Left kidney (tissue), 2 donors: ENCODE data around the gene PLAC8L1. TPM values are rescaled to one million over a fixed set of nuclear protein-coding genes. Genes with fewer than 3 reads are reported as not detected.

ENCODE experiments used
- DNase-seq: peaks from one replicate; pipeline ENCODE4 v3.0.0-alpha.2; 2013
- polyA plus RNA-seq: library from polyadenylated mRNA; unstranded; fragments of 120-200 nt; gene quantifications from one replicate; pipeline ENCODE4 v1.2.1, GENCODE V29; 2013; ENCODE audit not compliant: insufficient read length

PLAC8L1 gene
- polyA plus RNA-seq, 1 donor = 2.4 TPM

DNA sequence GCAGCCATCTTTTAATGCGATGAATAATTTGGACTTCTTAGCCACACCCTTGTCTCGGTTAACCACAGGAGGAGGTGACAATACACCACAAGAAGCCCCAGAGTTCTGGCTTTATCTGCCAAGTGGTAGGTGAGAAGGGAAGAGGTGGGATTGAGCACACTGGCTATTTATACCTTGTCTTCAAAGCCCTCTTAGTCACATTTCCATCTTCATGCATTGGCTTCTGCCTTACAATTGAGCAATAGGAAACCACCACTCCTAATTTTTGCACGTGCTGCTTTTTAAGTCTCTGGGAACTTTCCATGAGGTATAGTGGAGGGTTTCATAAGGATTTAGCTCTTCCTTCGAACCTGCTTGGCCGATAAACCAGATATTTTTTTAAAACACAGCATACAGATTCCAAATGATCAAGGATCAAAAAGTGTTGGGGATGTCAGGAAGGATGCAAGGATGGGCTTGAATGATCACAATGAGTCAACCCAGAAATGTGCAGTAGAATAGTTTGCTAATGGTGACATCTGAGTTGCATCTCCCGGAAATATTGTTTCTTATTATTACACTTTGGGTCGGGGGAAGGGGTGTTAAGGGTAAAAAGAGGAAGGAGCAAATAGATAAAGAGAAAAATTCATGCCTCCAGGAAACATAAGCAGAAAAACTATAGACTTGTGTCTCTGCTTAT is 25.5 kb downstream of the PLAC8L1 start:
- no peak for DNase-seq

GRCh38 chr5:146078566-146078965 is 26.8 kb downstream of the PLAC8L1 start:
- no peak for DNase-seq

GRCh38 chr5:146076455-146076854 is 28.9 kb downstream of the PLAC8L1 start:
- no peak for DNase-seq

DNA sequence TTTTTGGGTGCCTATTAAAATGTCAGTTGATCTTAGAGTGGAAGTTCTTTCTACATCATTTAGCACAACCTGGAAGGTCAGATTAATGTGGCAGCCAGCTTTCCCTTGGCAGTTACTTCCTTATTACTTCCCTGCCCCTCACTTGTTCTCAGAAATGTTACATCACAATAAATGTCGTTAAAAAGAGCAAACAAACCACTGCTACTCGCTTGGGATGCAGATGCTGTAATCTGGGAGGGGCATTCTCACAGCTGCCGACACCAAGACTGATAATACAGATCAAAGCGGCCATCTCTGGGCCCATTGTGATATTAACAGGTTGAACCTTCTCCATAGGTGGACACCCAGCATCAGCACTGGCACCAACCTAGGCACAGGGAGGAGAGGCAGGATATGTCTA is 29.3 kb downstream of the PLAC8L1 start:
- DNase-seq = peak; percentile 7

DNA sequence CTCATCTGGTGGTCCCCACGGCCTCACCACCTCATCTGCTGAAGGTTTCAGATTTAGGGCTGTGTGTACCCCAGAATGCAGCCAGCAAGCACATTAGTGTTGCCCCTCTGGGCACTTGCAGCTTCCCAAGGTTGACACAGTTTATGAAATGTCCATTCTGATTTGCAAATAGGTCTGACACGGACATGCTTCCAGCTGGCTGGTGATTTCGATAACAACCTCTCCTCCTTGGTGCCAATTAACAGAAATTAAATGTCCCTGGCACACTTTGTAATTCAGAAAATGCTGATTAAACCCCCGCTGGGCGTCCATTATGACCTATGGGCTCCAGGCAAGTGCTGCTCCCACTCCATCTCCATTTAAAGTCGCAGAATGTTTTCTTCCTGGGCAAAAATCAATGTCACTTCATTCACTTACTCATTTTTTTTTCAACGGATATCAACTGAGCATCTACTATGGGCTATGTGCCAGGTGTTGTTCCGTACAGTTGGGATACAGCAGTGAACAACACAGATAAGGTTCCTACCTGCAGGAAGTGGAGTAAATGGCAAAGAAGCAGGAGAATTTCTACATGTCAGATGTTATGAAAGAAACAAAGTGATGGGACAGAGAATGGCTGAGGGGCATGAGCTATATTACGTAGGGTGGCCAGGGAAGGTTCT is 32.0 kb downstream of the PLAC8L1 start:
- DNase-seq = no peak

GRCh38 chr5:146072595-146072994 is 32.8 kb downstream of the PLAC8L1 start:
- DNase-seq = no peak

- no peak for DNase-seq
Measured at GRCh38 chr5:146071171-146071570, 34.2 kb downstream of the PLAC8L1 start.

- no peak for DNase-seq
Measured at GRCh38 chr5:146070746-146071145, 34.6 kb downstream of the PLAC8L1 start.

GRCh38 chr5:146069780-146070099 is 35.6 kb downstream of the PLAC8L1 start:
- DNase-seq = no peak

DNA sequence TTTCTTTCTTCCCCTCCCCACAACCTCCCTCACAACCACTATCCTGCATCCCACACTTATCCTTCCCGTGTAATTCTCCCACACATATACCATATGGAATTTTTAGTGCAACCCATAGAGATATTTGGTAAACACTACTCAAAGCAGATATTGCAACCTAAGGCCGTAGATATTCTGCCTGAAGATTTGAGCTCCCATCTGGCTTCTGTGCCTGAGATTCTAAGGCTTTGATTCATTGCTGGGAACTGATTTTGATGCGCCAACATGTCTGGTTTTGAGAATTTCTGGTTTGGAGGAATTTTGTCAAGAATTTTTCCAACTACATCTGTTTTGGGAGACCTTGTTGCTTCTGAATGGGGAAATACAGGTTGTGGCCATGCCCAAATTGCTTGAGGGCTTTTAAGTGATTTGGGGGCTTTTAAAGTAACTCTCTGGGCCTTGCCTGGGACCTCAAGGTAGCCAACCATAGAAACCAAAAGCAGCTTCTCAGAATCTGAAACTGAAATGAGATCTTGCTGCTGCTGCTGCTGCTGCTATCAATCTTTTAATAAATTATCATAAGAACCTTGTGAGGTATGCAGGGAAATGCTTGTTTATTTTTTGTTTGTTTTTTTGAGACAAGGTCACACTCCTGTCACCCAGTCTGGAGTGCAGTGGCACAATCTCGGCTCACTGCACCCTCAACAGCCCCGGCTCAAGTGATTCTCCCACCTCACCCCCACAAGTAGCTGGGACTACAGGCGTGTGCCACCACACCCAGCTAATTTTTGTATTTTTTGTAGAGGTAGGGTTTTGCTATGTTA is 36.2 kb downstream of the PLAC8L1 start:
- no peak for DNase-seq

DNA sequence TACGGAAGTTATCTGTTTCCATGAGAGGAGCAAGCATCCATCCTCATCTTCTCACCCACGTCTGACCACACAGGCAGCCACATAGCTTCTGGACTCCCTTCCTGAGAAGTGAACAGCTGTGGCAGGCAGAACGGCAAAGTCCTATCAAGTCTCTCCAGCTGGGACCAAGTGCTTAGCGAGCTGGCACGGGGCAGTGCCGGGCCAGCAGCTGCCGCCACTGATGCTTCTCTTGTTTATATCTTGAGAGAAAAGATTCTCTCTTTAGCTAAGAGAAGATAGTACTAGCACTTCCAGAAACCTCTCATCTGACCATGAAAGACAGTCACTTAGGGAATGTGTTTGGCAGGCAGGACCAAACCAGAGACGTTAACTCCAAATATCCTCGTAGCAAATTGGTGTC is 37.2 kb downstream of the PLAC8L1 start:
- DNase-seq = no peak

GRCh38 chr5:146066968-146067367 is 38.4 kb downstream of the PLAC8L1 start:
- no peak for DNase-seq

GRCh38 chr5:146060221-146060585 is 45.2 kb downstream of the PLAC8L1 start:
- no peak for DNase-seq

DNA sequence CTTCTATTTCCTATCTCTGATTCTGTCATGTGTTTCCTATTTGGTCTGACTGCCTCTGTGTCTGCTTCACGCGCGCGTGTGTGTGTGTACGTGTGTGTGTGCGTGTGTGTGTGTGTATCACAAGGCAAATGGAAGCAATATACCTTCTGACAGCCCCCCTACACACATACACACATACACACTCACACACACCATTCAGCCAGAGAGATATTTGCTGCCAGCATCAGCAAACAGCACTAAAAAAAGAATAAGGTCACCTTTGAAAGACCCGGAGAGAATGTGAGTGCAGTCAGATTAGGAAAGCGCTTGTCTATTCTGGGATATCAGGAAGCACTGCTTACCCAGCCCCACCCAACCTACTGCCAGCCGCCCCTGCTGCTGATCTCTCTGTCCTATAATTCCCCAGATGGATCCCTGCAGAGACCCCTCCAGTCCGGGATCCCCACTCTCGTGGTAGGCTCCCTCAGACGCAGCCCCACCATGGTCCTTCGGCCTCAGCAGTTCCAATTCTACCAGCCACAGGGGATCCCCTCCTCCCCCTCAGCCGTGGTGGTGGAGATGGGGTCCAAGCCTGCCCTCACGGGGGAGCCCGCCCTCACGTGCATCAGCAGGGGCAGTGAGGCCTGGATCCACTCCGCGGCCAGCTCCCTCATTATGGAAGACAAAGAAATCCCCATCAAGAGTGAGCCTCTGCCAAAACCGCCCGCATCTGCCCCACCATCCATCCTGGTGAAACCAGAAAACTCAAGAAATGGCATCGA is 45.7 kb downstream of the PLAC8L1 start:
- no peak for DNase-seq

DNA sequence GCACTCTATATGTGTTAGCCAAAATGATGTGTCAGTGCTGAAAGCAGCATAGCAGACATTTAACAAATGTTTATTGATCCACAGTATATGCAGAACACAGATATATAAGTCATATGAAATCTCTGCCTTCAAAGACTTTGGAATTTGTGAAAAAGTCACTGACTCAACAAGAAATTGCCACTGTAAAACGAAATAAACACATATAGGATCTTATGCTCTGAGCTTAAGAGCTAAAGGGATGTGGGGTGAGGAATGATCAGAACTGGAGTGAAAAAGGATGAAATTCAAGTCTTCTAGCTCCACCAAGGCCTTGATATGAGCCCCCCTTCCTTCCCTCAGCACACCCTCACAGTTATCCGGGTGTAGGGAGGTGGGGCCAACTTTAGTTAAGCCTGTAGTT is 49.9 kb downstream of the PLAC8L1 start:
- DNase-seq = no peak

GRCh38 chr5:146052780-146053179 is 52.6 kb downstream of the PLAC8L1 start:
- no peak for DNase-seq

DNA sequence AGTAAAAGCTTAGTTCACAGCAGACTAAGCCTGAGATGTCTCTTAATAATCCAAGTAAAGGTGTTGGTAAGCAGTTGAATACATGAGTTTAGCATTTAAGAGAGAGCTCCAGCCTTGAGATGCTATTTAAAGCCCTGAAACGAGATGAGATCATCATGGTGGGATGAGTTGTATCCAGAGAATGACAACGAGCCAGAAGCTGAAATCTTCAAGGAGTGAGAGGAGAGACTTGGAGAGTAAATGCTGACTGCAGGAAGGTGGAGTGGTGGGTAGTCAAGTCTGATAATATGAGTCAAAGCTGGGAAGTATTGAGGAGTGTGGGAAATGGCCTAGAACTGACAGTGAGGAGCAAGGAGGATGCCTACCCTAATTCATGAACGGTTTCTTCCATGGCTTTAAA is 53.7 kb downstream of the PLAC8L1 start:
- DNase-seq = no peak

- DNase-seq = no peak
Measured at GRCh38 chr5:146050086-146050485, 55.3 kb downstream of the PLAC8L1 start.

DNA sequence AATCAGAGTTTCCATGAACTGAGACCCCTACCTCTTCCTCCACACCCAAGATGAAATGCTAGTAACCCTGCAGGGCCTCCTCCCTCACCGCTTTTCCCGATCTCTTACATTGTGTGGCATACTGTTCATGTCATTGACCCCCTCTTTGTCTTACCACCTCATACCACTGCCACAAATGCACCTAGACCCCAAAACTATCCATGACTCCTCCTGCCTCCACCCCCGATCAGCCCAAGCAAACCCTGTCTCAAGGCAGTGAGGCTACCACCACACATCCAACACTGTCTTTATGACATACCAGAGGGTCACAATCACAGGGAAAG is 55.7 kb downstream of the PLAC8L1 start:
- DNase-seq = no peak

- DNase-seq = peak; percentile 75
Measured at GRCh38 chr5:146048994-146049703, 56.2 kb downstream of the PLAC8L1 start.

- no peak for DNase-seq
Measured at GRCh38 chr5:146047396-146047795, 58.0 kb downstream of the PLAC8L1 start.

DNA sequence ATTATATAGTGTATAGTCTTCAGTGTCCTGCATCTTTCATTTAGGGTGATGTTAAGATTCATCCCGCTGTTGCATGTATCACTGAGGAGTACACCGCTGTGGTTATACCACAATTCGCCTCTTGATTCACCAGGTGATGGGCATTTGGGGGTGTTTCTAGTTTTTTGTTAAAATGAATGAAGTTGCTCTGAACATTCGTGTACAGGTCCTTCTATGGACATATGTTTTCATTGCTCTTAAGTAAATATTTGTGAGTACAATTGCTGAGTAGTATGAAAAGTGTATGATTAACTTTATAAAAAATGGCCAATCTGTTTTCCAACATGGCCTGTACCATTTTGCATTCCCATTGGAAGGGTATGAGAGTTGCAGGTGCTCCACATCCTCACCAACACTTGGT is 61.7 kb downstream of the PLAC8L1 start:
- DNase-seq = no peak
